Measurements from ENCODE around the gene ADAMTS1. TPM values are rescaled to one million over a fixed set of nuclear protein-coding genes. Genes with fewer than 3 reads are reported as not detected.

ADAMTS1 gene
- total and polyA plus RNA-seq, 2 of the 13 experiments (the other 11 are each of a cell fraction or from before 2014, with no cell fraction given), result 0.02 to 0.11 TPM

GRCh38 chr21:26797878-26798456, 47.2 kb downstream of the ADAMTS1 start:
- 35% methylated on average over 10 of the region's 10 CpGs for WGBS (ENCODE audit: low lambda C conversion rate)
- Histone ChIP-seq H3K4me3 (replicated peaks in 1 of 3; ENCODE audit: insufficient read depth in 1 of 3, low read depth in 2 of 3, low read length in 3 of 3) (no peak overlapping the region), H3K4me2 (ENCODE audit: low read depth, low read length) (no peak overlapping the region), H3K27ac (ENCODE audit: extremely low read length, insufficient read depth, low read length) (no peak overlapping the region), H3K4me1 (ENCODE audit: insufficient read depth, low read length) (no peaks in the 10 kb centered on the region), H3K36me3 (replicated peaks in 1 of 2; ENCODE audit: control insufficient read depth in 1 of 2, insufficient read depth in 2 of 2, low read length in 2 of 2) (no peaks in the 10 kb centered on the region), H3K27me3 (ENCODE audit: control insufficient read depth in 1 of 2, insufficient read depth in 2 of 2, low read length in 2 of 2) (no peaks in the 10 kb centered on the region), H2AFZ (ENCODE audit: low read length) (no peak overlapping the region), H4K20me1 (ENCODE audit: insufficient read depth, low read length) (no peaks in the 10 kb centered on the region), H3K79me2 (ENCODE audit: insufficient read depth, low read length) (no peaks in the 10 kb centered on the region), H3K9ac (ENCODE audit: insufficient read depth, low read depth, low read length) (no peak overlapping the region), H3K9me3 (ENCODE audit: low read length) (peaks cover 24% of the 10 kb centered on the region)
- in situ Hi-C loops (cut with HindIII; ENCODE audit: extremely low pct_ligation_motif_present, low pct_unique_long_range_greater_than_20kb) (no loop called here), intact Hi-C loops (cut with micrococcal nuclease; ENCODE audit: unreplicated experiment) (no loop called here)
- FAIRE-seq (no peak), DNase-seq (ENCODE audit: low spot score) (no peak), ATAC-seq (no peak)
- no TSS peak for BruUV-seq (replicated peaks)
- CTCF ChIA-PET (ENCODE audit: low intra/inter-chr PET ratio, low total read pairs), result no interaction called here
- POLR2A ChIA-PET, result no interaction called here
- no peak for TF ChIP-seq MAFG (CRISPR knock-in tag; IDR thresholded peaks at IDR 0.05)
- TF ChIP-seq AFF4 (CRISPR knock-in tag; IDR thresholded peaks at IDR 0.05), result no peak
- no peak for TF ChIP-seq REXO4 (CRISPR knock-in tag; IDR thresholded peaks at IDR 0.05; ENCODE audit: borderline replicate concordance)
- no peak for TF ChIP-seq ZHX1 (CRISPR knock-in tag; IDR thresholded peaks at IDR 0.05; ENCODE audit: low read depth)
- no peak for TF ChIP-seq MTA1 (CRISPR knock-in tag; IDR thresholded peaks at IDR 0.05; ENCODE audit: borderline replicate concordance)
- TF ChIP-seq THAP9 (CRISPR knock-in tag; IDR thresholded peaks at IDR 0.05; ENCODE audit: borderline replicate concordance), result no peak
- no peak for TF ChIP-seq NFIC (IDR thresholded peaks at IDR 0.05; ENCODE audit: low read length)
- no peak for TF ChIP-seq SMAD9 (CRISPR knock-in tag; IDR thresholded peaks at IDR 0.05)
- TF ChIP-seq MIER3 (CRISPR knock-in tag; IDR thresholded peaks at IDR 0.05; ENCODE audit: borderline replicate concordance), result no peak
- TF ChIP-seq KDM2A (CRISPR knock-in tag; IDR thresholded peaks at IDR 0.05; ENCODE audit: borderline replicate concordance, low read depth), result no peak
- no peak for TF ChIP-seq HIVEP1 (CRISPR knock-in tag; IDR thresholded peaks at IDR 0.05)
- TF ChIP-seq MEF2D (CRISPR knock-in tag; IDR thresholded peaks at IDR 0.05), result no peak
- TF ChIP-seq ATAD3A (CRISPR knock-in tag; IDR thresholded peaks at IDR 0.05), result no peak
- no peak for TF ChIP-seq ZNF234 (CRISPR knock-in tag; conservative IDR thresholded peaks at IDR 0.05)
- TF ChIP-seq ZNF672 (CRISPR knock-in tag; IDR thresholded peaks at IDR 0.05), result no peak
- TF ChIP-seq ZNF709 (CRISPR knock-in tag; IDR thresholded peaks at IDR 0.05), result no peak

Measured in HepG2 (cell line).